ENCODE measurements around the gene VHLL. TPM values are rescaled to one million over a fixed set of nuclear protein-coding genes. Genes with fewer than 3 reads are reported as not detected.
"Not testable (repeated sequence)": the region's sequence is repeated elsewhere in the genome, so short reads cannot be mapped to it uniquely, and the experiment has no call there.

Gene VHLL
- total RNA-seq: not detected in 2 replicates

DNA sequence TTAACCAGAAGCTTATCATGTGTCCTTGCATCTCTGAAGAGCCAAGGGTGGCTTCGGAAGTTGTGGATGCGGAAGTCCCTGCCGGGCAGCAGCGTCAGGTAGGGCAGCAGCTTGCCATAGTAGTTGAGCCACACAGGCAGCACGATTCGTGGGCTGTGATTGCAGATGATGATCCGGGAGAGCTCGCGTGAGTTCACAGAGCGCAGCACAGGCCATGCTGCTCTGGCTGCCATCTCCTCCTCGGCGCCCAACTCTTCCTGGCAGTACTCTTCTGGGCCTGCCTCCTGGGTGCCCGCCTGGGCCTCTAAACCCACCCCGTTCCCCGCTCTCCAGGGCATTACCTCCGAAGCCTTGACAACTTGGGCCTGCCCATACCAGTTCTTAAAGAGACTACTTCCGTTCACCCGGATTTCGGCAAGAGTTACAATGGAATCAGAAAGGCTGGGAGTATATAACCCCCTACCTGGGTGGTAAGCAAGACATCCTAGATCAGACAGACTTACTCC is at the start of gene VHLL:
Gene VHLL, minus strand, starts transcription at position 456 of the 506 bp plus-strand sequence. Its CDS starts 118 bp downstream, at position 338.
- intact Hi-C loops (cut with micrococcal nuclease): no loop called here

GRCh38 chr1:156347331-156347730 is 48.2 kb upstream of the VHLL start:
- intact Hi-C loops (cut with micrococcal nuclease): no loop called here

DNA sequence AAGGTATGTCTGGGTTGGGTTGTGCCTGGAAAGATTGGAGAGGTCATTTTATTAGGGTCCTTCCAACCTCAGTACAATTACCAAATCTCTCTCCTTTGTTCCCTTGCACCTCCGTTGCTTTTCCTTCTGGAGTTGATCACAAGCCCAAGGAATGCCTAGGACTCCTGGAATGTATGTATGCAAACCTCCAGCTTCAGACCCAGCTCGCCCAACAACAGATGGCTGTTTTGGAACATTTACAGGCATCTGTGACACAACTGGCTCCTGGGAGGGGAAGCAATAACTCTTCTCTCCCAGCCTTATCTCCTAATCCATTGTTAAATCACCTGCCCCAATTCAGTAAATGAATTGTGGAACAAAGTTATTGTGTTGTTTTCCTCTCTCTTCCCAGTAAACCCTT is 47.5 kb upstream of the VHLL start:
- intact Hi-C loops (cut with micrococcal nuclease): no loop called here

DNA sequence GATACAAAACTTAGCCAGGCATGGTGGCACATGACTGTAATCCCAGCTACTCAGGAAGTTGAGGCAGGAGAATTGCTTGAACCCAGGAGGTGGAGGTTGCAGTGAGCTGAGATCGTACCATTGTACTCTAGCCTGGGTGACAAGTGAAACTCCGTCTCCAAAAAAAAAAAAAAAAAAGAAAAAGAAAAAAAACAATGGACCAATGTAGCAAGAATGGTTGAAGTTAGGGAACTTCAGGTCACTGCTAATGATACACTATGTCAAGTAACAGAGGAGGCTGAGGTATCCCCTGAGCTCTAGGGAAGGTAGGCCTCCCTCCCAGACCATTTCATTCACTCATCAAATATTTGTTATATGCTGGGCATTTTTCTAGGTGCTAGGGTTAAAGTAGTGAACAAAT is 46.9 kb upstream of the VHLL start:
- intact Hi-C loops (cut with micrococcal nuclease): not testable (repeated sequence)

DNA sequence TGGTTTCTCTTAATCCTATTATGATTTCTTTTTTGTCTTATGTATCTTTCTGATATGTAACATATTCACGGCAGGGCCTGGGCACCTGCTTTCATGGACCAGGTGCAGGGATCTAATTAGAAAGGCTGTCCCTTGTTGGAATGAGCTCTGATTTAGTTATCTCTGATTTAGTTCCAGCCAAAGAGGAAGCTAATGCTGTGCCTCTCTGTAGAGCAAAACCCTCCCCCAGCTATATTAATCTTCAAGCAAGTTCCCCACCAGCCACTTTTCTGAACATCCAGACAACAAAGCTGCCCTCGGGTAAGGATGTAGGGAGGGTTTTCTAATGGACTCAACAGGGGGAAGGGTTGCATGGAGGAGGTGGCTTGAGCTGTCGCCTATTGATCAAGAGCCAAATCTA is 45.3 kb upstream of the VHLL start:
- intact Hi-C loops (cut with micrococcal nuclease): no loop called here

DNA sequence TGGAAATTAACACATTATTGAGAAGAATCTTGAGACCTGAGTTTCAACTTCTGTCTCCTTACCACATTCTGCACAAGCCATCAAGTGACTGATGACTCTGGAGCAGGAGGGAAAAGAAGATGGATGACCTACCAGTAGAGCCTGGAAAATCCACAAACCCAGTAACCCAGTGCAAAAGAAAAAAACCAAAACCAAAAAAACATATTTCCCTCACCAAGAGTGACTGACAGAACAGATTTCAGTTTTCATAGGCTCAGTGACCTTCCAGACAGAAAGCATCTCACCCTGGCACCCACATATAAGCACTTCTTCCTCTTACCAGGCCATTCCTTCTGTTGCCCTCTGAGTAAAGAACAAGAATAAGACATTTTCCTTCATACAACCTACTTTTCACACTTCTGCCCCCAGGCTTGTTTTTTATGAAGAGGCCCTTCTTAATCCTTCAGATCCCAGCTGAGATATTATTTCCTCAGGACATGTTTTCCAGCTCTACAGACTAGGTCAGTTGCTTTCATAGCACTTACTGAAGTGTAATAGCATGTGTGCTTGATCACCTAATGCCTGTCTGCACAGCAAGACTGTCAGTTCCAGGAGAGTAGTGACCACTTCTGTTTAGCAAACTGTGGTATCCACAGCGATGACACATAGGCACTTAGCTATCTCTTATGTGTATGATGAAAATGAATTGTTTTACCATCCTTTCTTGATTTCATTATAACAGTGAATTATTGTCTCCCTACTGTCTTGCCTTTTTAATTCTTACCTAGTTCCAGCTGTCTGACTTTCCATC is 43.3 kb upstream of the VHLL start:
- intact Hi-C loops (cut with micrococcal nuclease): no loop called here

DNA sequence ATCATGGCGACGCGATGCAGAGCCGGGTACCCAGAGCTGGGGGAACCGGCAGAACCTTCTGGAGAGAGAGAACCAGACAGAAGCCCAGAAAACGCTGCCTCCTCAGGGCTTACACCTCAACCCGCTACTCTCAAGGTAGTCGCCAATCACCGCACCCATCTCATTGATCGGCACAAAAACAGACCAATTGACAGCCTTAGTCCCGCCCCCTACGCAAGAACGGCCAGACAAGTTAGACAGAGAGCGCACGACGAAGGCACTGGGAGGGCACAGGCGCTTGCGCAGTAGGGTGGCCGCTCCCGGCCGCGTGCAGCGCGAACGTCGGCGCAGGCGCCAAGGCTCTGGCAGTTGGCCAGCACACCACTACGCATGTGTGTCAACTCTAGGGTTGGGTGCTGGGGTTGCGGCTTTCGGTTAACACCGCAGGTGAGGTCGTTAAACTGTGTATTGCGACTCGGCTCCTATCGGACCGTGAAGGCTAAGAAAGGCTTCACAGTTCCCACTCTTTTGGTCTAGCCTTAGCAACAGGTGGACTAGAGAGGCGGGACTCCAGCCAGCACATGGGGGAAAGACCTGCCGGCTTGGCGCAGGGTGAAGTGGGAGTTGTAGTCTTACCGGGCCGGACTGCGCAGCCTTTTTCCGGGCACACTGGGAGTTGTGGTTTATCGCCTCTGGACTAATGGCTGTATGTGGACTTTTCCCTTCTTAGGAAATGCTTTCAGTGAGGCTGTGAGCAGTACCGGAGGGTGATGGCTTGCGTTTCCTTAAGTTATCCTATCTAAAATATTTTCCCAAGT is 39.3 kb upstream of the VHLL start, which contains the start of the genes CCT3 and TSACC:
Gene CCT3, minus strand, starts transcription at position 113 of the 797 bp plus-strand sequence. Its CDS starts 108 bp downstream, at position 5.
Gene TSACC, plus strand, starts transcription at position 347 of the 797 bp plus-strand sequence. CDS start 1,232 bp downstream, outside the sequence.
- intact Hi-C loops (cut with micrococcal nuclease): loop anchor here (1.0 to 5.0 kb wide), 15 partner anchors 43 to 1016 kb away; partner anchors contain the start of genes GLMP, HDGF, IQGAP3 and KHDC4

DNA sequence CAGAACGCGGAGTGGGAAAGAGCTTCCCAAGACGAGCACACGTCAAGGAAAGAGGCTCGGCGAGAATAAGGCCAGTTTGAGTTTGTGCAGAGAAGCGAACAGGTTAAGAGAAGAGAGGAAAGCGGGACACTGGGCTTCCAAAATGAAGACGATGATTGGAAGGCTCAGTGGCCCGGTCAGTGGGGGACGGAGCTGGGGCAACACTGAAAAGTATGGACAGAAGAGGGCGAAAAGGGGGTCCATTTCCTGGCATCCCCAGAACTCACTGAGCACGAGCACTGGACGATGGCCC is 38.7 kb upstream of the VHLL start:
- intact Hi-C loops (cut with micrococcal nuclease): loop anchor here (1.0 to 5.0 kb wide), 15 partner anchors 43 to 1016 kb away; partner anchors contain the start of genes GLMP, HDGF, IQGAP3 and KHDC4

DNA sequence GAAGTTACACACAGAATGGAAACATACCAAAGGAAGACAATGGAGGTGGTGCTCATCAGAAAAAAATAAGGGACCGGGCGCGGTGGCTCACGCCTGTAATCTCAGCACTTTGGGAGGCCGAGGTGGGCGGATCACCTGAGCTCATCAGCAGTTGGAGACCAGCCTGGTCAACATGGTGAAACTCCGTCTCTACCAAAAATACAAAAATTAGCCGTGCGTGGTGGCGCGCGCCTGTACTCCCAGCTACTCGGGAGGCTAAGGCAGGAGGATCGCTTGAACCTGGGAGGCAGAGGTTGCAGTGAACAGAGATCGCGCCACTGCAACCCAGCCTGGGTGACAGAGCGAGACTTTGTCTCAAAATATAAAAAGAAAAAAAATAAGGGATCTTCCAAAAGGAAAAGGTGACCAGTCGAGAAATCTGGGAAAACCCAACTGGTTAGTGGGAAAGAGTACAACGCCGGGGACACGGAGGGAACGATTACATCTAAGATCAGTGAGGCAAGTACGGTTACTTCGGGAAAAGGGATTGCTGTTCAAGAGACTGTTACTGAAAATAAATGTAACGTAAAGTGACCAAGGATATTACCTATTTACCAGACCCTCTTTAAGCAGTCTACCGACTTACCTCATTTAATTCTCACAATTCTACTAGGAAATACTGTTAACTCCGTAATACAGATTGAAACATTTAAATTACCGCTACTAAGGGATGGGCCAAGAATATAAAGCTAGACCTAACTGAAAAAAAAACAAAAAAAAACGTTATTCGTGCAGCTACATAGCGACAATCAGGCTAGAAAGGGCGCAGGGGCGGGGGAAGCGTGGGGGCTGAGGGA is 38.2 kb upstream of the VHLL start:
- intact Hi-C loops (cut with micrococcal nuclease): loop anchor here (5.0 kb wide), 1 partner anchor 1015 kb away; the partner anchor contains the start of gene RUSC1

DNA sequence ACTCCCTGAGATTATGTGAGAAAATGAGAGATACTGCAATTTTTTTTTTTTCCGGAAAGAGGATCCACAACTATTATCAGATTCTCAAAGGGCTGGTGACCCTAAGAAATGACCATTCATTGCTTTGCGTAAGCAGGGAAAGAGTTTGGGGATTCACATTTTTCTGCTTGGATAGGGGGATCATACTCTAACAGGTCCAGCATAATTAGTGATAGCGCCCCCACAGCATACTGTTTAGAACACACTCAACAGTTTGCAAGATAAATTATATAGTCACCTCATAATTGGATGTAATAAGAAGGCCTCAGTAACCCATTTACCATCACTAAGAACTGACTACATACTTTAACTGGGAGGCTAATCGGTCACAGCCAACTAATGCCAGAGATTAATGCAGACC is 37.1 kb upstream of the VHLL start:
- intact Hi-C loops (cut with micrococcal nuclease): loop anchor here (5.0 kb wide), 1 partner anchor 1014 kb away; the partner anchor contains the start of gene RUSC1

DNA sequence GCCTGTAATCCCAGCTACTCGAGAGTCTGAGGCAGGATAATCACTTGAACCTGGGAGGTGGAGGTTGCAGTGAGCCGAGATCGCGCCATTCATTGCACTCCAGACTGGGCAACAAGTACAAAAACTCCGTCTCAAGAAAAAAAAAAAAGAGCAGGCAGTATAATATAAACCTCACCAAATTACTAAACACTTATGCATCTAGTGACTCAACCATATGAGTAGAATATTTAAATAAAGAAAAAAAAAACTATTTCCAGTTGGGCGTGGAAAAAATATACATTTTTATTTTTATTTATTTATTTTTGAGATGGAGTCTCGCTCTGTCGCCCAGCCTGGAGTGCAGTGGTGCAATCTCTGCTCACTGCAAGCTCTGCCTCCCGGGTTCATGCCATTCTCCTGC is 24.1 kb upstream of the VHLL start:
- intact Hi-C loops (cut with micrococcal nuclease): not testable (repeated sequence)

DNA sequence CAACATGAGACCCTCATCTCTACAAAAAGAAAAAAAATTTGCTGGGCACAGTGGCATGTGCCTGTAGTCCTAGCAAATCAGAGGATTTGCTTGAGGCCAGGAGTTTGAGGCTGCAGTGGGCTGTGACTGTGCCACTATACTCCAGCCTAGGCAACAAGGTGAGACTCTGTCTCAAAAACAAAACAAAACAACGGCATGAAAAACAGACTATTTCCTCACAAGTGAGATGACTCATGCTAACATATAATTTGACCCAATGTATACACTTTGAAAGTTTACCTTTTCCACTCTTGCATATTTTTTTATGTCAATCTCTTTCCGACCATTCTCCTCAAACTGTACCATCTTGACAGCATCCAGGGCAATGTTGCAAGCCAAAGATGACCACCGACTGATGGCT is 21.5 kb upstream of the VHLL start:
- intact Hi-C loops (cut with micrococcal nuclease): no loop called here

GRCh38 chr1:156319664-156320063 is 20.6 kb upstream of the VHLL start:
- intact Hi-C loops (cut with micrococcal nuclease): loop anchor here (1.0 to 2.0 kb wide), 3 partner anchors 94 to 229 kb away; no protein-coding TSS in a partner anchor

DNA sequence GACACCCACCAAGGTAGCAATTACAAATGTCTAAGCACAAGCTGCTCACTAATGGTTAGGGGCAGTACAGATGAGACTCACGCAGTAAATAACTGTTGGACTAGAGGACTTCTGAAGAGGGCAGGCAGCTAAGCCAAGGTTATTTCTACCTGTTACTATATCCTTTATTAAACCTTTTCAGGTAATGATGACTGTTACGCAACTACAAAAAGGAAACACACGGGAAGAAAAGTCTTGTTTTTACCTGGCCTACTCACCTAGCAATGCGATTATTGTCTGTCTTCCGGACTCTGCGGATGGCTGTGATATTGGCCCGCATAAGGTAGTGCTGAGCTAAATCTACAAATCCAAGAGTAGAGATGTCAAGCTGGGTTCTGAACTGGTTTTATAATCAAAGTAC is 17.8 kb upstream of the VHLL start:
- intact Hi-C loops (cut with micrococcal nuclease): no loop called here

- intact Hi-C loops (cut with micrococcal nuclease): no loop called here
These were observed 11.9 kb upstream of the VHLL start for GRCh38 chr1:156310962-156311361.

- intact Hi-C loops (cut with micrococcal nuclease): no loop called here
These were observed 9.0 kb upstream of the VHLL start for GRCh38 chr1:156308078-156308477.

GRCh38 chr1:156305215-156305614 is 6.1 kb upstream of the VHLL start:
- intact Hi-C loops (cut with micrococcal nuclease): no loop called here

DNA sequence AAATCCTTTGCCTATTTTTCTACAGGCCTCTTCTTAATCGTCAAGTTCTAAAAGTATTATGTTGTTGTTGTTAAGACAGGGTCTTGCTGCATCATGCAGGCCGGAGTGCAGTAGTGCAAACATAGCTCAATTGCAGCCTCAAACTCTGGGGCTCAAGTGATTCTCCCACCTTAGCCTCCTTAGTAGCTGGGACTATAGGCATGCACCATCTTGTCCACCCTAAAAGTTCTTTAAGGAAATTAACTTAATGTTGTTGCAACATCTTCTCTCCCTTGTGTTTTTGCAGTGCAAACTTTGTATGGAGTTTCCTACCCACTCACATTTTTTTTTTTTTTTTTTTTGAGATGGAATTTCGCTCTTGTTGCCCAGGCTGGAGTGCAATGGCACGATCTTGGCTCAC is 4.1 kb upstream of the VHLL start:
- intact Hi-C loops (cut with micrococcal nuclease): no loop called here

- intact Hi-C loops (cut with micrococcal nuclease): loop anchor here (1.0 kb wide), 2 partner anchors 12 to 43 kb away; partner anchors contain the start of genes CCT3 and TSACC
These were observed 3.6 kb downstream of the VHLL start, which contains the start of gene GLMP for GRCh38 chr1:156295391-156295947. GLMP (minus strand) TSS chr1:156295679; CDS start chr1:156295645, 34 bp downstream.

- intact Hi-C loops (cut with micrococcal nuclease): no loop called here
These were observed 5.2 kb downstream of the VHLL start for GRCh38 chr1:156293895-156294294.
